Endometrium (tissue), 2 donors: ENCODE results near the gene SULT1C3.
A peak's percentile ranks its signal among the peaks of the same experiment; 100 is the strongest.
"Not testable (repeated sequence)": the region's sequence is repeated elsewhere in the genome, so short reads cannot be mapped to it uniquely, and the experiment has no call there.

Source experiments
- FAIRE-seq: peaks from 2 replicates; lab custom pipeline; 2012; peaks lifted over from hg19 to GRCh38; lab: Jason Lieb, UNC
- donor health status: control.
- donor health status: control.

SULT1C3 gene

DNA sequence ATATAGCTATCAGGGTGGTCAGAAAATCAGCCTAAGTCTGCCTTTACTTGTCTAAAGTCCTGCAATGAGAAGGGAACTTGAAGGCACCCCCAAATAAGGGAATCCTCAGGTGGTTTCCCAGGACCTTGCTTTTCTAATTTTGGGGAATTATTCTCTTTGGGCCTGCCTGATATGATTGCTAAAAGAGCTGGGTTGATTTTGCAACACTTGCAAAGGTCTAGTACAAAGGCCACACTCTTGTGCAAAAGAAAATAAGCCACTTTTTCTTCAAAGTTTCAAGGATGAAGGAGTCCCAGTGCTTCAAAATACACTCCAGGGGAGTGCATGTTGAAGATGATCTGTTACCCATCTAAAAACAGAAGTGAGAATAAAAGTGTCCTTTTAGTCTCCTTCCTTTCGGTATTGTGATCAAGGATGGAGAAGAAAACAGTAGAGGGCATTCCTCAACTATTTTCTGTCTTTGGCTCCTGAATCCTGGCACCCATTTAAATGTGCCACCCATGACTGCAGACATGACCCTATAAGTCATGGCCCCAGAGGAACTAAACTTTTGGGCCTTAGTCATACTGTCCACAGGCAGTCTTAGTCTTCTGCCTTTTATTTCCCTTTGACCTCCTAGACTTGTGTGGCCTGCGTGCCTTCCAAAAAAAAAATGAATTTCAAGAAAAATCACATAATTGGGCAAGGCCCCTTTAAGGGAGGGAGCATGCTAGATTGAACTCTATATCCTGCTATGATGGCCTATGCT is 5.1 kb downstream of the SULT1C3 start:
- no peak for FAIRE-seq

DNA sequence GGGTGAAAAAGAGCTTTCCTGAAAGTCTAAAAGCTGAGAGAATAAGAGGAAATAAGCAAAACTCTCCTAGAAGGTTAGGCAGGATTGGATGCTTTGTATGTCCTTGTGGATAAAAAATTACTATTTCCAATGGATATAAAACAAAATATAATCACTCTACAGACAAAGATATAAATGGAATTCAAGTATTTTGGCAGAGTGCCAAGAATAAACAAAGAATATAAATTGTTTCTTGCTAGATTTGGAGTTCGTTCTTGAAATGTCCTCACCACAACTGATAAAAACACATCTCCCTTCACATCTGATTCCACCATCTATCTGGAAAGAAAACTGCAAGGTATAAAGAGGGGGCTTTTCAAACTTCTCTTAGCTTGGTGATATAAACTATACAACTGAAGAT is 13.3 kb downstream of the SULT1C3 start:
- FAIRE-seq, result no peak

DNA sequence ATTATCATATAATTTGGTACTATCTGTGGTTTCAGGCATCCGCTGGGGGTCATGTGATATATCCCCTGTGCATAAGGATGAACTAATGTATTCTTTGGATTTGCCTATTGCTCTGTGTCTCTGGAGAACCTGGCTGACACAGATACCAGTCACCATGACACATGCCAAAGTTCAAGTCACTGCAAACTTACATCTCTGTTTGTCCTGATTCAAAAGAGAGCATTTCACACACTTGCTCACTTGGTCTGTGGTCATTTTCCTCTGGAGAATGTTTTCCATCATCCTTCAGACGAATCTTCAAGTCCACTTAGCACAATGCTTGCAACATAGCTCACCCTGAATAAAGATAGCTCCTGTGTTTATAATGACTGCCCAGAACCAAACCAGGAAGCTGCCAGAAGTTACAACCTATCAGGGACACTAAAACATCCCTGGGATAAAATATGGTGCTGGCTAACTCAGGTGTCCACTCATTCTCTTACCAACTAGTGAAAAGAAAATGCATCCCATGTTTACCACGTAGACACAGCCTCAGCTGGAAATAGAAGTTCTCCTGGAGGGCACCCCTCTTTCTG is 18.1 kb downstream of the SULT1C3 start:
- no peak for FAIRE-seq

DNA sequence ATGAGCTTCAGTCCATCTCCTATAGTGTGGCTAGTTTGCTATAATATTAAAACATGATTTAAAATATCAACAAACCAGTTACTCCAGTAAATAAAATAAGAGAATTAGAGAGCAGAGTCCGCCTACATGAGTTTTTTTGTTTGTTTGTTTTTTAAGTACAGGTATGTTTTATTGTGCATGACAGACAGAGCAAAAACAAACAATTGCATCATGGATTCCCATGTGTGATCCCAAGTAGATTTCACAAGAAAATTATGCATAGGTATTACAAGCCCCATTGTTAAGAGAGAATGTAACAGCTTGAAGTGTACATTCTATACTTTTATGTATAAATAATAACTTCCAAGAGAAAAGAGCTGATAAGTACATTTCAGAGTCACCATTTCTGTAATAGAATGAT is 21.0 kb downstream of the SULT1C3 start:
- FAIRE-seq, result no peak

DNA sequence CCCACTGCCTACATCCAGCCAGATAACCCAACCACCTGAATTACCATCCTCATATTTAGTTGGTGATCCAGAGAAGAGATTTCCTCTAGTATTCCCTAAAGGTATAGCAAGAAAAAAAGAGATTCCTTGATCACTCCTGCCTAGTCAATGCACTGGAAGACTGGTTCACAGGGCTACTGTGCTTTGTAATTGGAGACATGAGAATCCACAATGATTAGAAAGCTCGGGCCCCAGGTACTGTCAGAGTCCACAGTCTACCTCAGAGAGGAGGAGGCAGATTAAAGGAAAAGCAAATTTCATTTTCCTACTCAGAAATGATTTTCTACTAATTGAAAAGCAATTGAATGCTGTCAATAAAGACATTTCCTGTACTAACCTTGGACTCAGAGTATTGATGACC is 22.3 kb downstream of the SULT1C3 start:
- FAIRE-seq, result no peak

DNA sequence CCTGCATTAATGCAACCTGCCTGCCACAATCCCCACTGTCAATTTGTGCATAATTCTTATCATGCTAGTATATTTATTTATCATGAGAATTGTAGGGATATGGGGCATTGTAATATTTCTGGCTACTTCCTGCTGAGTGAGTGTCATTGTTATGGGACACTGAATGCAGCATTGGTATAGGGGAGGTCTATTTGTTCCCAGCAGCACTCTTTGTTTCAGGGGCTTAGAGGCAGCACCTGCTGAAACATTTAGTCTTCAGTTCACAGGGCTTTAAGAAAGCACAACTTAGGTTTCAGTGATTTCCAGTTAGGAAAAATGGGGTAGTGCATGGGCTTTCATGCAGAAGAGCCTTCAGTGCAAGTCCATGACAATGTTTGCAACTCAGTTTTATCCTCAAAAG is 23.6 kb downstream of the SULT1C3 start:
- no peak for FAIRE-seq

DNA sequence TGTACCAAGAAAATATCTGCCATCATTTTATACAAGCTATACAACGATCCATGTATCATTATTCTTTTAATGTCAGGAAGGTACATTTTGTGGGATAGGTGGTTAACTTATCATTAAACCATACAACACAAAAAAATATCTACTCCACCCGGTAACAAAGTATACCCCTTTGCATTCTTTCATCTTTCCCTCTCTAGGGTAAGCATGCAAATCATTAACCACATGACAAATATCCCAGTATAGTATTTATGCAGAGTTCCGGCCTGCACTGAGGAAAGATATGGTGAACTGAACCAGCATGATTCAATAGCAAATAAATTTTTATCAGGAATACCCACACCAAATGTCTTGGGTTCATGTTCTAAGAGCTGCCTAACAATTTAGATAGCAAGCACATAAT is 26.4 kb downstream of the SULT1C3 start:
- FAIRE-seq, result no peak

DNA sequence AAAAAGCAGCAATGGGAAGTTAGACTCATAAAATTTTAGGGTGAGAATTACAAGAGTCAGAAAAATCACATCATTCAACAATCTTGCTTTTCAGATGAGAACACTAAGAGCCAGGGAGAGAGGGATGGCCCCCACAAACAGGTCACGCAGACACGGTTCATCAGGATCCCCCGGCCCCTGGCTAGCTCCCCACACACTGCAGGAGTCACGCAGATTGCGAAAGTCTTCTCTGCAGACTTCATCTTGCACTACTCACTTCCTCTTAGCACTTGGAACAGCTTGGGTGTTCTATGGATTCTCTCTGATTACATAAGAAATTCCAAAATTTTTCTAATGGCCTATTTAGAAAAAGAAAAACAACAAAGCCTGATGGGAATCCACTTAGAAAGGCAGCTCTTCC is 27.3 kb downstream of the SULT1C3 start:
- peak; percentile 90 for FAIRE-seq

DNA sequence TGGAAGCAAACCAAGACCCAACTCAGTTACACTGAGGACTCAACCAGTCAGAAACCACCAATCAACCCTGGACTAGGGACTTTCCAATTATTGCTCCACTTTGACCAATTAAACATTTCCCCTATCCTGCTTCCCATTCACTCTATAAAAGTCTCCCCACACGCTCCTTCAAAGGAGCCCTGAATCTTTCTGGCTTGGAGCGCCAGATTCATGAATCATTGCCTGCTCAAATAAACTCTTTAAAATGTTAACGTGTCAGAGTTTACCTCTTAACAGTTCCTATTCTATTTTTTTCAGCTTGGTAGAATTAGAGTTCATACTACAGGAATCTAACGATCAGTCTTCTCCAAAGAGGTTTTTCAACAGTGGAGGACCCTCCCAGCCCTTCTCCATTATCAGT is 28.2 kb downstream of the SULT1C3 start:
- FAIRE-seq, result no peak

DNA sequence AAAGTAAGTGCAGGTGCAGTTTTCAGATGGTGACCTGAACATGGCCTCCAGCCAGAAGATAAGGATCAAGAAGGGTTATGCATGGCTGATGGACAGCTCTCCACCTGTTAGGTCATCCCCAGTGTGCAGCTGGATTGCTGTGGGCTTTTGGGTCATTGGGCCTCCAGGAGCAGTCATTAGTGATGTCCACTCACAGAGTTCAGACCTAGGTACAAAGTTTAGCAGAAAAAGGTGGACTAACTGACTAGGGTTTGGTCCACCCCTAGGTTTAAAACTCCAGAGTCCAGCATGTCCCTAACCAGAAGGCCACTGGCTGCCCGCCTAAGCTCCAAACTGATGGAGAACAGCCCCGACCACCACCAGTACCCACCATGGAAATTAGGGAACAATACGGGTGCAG is 30.6 kb downstream of the SULT1C3 start:
- no peak for FAIRE-seq

DNA sequence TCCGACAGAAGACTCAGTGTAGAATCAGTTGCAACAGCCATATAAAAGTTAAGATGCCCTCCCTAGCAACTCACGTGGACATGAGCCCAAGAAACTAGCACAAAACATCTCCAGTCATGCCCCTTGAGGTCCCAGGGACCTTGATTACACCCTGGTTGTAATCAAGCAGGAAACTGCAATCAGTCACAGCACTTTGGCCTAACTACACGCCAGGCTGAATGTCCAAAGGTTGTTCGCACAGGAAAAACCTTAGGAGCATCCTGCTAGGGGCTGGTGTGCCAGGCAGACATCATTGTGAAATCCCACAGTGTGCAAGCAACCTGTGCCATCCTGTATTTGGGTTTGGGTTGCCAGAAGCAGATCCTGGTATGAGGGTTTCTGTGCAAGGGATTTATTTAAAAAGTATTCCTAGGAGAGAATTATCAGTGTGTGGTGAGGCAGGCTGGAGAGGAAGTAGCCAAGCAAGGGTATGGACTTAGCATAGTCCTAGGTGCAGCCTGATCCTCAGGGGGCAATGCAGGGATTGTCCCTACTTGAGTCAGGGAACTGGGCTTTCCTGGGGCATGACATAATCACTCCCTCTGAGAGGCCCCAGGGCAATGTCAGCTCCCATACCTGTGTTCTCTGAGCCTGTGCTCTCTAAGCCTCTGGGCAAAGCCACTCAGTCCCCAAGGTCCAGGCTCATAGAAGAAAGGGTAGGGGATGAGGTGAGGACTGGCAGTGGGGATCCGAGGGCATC is 31.2 kb downstream of the SULT1C3 start:
- FAIRE-seq, result no peak

DNA sequence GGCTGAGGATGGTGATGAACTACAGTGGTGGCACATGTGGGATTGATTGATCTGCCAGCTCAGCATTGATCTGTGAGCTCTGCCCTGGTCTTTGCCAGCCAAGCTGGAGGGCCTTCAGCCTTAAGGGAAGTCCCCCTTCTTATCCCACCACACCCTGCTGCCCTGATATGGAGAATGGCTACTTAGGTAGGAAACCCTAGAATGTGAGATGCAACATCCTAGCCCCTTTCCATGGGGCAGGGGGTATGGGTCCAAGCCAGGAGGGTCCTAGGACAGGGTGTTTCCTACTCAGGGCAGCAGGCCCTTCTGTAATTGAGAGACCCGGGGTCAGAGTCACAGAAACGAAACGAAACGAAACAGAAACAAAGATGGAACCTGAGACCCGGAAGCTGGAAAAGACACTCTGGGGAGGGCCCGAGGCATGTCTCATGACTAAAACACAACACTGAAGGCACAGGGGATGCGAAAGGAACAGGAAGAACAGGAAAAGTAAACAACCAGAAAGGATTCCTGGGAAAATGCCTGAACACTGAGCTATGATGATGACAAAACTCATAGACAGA is 32.0 kb downstream of the SULT1C3 start:
- FAIRE-seq, result peak; percentile 70

DNA sequence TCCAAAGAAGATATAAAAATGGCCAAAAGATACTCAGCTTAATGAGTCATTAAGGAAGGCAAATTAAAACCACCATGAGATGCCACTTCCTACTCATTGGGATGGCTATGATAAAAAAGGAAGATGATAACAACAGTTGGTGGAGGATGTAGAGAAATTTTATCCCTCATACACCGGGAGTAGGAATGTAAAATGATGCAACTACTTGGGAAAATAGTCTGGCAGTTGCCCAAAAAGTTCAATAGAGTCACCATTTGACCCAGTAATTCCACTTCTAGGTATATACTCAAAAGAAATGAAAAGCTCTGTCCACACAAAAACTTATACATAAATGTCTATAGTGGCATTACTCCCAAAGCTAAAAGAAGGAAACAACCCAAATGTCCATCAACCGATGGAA is 38.9 kb downstream of the SULT1C3 start:
- FAIRE-seq, result no peak

DNA sequence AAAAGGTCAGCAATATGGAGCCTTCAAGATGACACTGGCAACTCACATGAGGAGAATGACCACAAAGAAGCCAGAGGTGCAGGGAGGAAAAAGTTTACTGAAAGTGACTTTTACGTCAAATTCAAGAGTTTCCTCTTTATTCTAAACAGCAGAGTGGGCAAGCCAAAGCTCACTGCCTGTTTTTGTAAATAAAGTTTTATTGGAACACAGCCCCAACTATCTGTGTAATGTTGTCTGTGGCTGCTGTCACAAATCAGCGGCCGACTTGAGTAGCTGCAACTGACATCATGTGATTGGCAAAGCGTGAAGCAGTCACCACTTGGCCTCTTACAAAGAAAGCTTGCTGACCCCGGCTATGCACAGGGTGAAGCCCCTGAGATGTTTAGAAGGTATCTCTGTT is 39.7 kb downstream of the SULT1C3 start:
- FAIRE-seq, result no peak

DNA sequence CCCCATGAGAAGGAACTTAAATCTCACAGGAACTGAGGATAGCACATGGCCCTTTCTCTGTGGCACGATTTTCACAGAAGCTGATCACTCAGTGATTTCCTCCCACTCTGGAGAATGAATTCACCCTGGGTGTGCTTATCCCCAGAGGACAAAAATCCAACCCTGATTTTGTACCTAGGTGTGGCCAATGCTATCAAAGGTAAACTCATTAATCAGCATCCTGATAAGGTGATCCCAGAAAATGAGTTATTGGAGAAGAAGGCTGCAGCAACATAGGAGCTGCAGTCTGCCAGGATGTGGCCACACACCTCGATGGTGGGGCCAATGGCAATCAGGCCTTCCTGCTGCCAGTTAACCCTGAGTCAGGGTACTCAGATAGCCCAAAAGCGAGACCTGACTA is 40.7 kb downstream of the SULT1C3 start:
- FAIRE-seq, result no peak

DNA sequence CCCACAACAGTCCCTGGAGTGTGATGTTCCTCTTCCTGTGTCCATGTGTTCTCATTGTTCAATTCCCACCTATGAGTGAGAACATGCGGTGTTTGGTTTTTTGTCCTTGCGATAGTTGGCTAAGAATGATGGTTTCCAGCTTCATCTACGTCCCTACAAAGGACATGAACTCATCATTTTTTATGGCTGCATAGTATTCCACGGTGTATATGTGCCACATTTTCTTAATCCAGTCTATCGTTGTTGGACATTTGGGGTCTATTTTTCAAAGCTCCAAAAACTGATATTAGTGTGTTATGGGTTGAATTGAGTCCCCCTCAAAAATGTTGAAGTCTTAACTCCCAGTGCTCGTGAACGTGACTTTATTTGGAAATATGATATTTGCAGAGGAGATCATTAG is 44.8 kb downstream of the SULT1C3 start:
- not testable (repeated sequence) for FAIRE-seq

DNA sequence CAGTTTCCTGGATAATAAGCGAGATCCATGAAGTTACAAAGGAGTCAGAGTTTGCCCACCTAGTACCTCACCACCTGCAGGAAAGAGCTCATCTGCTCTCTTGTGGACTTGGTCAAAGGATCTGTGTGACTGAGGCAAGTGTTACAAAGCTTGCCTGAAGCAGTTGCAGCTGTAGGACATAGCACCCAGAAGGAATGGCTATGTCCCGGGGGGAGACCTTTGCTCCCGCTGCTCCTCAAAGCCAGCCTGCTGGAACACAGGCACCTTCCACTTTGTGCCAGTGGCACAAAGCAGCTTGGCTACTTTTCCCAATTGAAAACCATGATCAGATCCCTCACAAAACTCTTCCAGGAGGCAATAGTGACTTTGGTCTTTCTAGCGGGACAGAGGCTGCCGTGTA is 45.8 kb downstream of the SULT1C3 start:
- FAIRE-seq, result no peak

DNA sequence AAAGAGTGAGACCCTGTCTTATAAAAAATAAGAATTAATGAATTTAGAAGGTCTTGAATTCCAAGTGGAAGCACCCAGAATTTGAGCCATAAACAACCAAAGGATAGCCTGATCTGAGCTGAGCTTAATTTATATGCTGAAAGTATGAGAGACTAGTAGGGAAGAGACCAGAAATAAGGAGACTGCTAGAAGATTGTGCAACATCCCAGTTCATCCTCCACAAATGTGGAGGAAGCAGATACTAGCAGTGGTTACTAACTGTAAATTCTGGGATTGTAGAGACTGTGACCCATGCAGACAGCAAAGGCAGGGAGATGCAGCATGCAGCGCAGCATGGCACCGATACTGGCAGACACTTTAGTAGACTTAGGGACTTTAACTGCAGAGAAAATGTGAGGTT is 47.4 kb downstream of the SULT1C3 start:
- no peak for FAIRE-seq

DNA sequence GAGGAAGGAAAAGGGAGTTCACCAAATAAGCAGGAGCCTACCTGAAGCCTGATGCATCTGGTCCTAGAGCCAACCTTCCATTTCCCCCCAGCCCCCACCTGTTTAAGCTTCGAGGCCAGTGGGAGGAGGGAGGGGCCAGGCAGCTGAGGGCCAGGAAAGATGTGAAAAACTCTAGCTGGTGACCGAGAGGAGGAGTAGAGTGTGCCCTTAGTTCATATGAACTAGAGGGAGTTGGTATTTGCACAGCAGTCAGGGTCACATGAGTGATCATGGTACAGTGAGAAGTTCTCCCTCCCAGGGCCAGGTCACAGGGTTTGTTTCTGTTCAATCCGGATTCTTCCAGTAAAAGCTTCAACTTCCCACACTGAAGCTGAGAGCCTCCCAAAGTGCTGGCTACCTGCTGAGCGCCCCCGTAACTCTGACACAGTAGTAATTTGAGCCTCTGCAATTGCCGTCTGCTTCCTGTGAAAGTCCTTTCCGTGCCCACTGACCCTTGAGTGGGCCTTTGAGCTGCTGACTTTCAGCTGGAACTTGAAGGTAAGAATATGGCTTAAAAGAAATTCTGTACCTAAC is 48.9 kb downstream of the SULT1C3 start, which contains the start of gene SULT1C2:
TSS of gene SULT1C2 (plus strand) at position 362 of the 573 bp plus-strand sequence. CDS start 4,773 bp downstream, outside the sequence.
- no peak for FAIRE-seq

DNA sequence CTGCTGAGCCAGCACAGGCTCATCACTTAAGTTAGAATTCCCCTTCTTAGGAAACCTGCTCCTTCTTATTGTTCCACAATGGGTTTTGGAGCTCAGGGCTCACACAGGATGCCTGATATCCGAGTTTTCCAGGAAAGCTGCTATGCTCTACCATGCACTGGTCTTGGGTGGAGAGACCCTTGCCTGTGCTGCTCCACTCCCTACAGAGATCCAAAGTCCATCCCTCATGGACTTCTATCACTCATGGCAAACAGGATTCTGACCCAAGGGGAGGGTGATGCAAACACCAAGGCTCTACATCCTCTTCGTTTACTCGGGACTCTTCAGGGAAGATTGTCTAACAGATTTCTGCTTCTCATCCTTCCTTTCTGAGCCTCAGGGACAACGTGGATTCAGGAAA is 54.1 kb downstream of the SULT1C3 start:
- FAIRE-seq, result no peak

DNA sequence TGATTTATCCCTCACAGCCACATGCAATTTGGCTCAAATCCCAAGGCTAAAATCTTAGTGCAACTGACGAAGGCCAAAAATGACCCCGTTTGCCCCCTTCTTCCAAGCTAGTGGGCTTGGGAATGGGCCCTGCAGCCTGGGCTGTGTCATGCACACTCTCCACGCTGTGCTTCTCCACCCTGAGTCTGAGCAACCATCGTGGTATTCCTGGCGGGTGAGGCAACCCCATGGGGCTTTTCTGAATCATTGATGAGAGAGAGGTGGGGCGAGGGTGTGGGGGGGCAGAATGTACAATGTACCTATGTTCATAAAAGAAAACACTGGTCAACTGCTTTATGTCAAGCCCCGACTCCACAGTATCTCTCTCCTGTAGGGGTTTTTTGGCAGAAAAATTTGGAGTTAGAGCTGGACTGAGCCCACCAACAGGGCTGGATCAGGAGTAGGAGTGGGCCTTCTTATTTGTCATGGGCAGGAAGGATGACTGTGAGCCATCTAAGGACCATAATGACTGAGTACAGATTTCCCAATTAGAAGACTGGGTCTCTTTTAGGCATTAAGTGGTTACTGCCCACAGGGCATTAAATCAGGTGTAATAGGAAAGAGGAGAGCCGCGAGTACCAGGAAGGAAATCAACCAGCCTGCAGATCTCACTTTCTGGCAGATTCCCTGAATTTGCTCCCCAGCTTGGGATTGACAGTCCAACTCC is 57.8 kb downstream of the SULT1C3 start:
- FAIRE-seq, result no peak

DNA sequence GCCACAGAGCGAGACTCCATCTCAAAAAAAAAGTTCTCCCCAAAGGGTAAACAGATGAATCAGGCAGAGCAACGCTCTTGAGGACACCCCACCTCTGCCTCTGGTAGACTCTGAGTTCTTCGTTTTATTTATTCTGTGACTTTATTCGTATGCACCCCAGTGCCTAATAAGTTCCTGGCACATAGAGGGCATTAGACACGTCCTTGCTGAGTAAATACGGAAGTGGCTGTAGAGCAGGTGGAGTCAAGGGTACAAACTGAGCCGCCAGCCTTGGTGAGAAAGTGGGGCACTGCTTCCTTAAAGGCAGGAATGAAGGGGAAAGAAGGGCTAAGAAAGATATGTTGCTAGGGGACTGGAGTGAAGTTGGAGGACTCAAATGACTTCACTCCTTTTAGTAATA is 61.8 kb downstream of the SULT1C3 start:
- no peak for FAIRE-seq
